Mesodermal cell (in vitro differentiated cells): Measurements from ENCODE around the gene TIMM22.
"Not testable (repeated sequence)": the region's sequence is repeated elsewhere in the genome, so short reads cannot be mapped to it uniquely, and the experiment has no call there.

Source experiments
- H3K27ac ChIP-seq: 2 replicates; pipeline ENCODE4 v1.7.0; 2013; ENCODE audit warnings: mild to moderate bottlenecking, low read depth, low read length, moderate library complexity; ENCODE audit not compliant: severe bottlenecking
- H3K36me3 ChIP-seq: 2 replicates; pipeline ENCODE4 v1.7.1; 2013; ENCODE audit warnings: mild to moderate bottlenecking, low read length, moderate library complexity; ENCODE audit not compliant: control insufficient read depth, insufficient read depth
- H3K4me1 ChIP-seq: one replicate; pipeline ENCODE4 v1.7.1; 2013; ENCODE audit warnings: mild to moderate bottlenecking, low read length; ENCODE audit not compliant: insufficient read depth, control insufficient read depth, poor library complexity, severe bottlenecking
- H3K4me3 ChIP-seq: 2 replicates; pipeline ENCODE4 v1.7.0; 2013; ENCODE audit warnings: low read length, control low read depth, mild to moderate bottlenecking; ENCODE audit not compliant: insufficient read depth, poor library complexity, severe bottlenecking; ENCODE audit errors: extremely low read depth
- H3K9me3 ChIP-seq: 2 replicates; pipeline ENCODE4 v1.7.1; 2013; ENCODE audit warnings: mild to moderate bottlenecking, low read length, moderate library complexity; ENCODE audit not compliant: control insufficient read depth
- WGBS, 2 experiments: methylation state at CpG; one replicate each; pipeline ENCODE4 v1.1.5; 2013; ENCODE audit warnings: missing lambda C conversion rate in 2 of 2; ENCODE audit not compliant: insufficient coverage in 2 of 2; 5-methylcytosine and 5-hydroxymethylcytosine counted together

The TIMM22 gene

DNA sequence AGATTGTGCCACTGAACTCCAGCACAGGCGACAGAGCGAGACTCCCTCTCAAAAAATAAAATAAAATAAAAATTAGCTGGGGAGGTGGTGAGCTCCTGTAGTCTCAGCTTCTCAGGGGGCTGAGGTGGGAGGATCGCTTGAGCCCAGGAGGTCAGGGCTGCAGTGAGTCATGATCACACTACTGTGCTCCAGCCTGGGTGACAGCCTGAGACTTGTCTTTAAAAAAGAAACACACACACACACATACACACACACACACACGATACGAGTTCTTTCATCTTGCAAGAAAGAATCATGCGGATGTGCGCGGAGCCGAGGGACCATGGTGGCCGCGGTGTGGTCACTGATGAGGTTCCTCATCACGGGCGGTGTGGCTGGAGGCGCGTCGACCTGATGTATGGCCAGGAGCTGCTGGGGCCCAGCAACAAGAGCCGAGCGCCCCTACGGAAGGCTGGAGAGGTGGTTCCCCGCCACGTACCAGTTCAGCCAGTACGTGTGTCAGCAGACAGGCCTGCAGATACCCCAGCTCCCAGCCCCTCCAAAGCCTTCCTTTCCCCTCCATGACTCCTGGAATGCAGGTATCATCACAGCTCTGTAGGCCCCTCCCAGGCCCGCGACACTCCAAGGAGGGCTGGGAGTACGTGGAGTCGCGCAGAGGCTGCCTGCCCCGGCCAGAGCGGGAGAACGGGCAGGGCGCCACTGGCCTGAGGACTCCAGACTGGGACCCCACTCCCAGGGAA lies 38.0 kb upstream of the TIMM22 start:
- WGBS, 2 experiments: 93 to 94% methylated on average over 25 to 28 of the region's 31 CpGs
- no peaks in the 10 kb centered on the region for H3K9me3 ChIP-seq
- no peak overlapping the region for H3K4me3 ChIP-seq
- peaks cover 29% of the 10 kb centered on the region for H3K36me3 ChIP-seq
- peaks cover 32% of the 10 kb centered on the region for H3K4me1 ChIP-seq
- H3K27ac ChIP-seq: no peak overlapping the region

DNA sequence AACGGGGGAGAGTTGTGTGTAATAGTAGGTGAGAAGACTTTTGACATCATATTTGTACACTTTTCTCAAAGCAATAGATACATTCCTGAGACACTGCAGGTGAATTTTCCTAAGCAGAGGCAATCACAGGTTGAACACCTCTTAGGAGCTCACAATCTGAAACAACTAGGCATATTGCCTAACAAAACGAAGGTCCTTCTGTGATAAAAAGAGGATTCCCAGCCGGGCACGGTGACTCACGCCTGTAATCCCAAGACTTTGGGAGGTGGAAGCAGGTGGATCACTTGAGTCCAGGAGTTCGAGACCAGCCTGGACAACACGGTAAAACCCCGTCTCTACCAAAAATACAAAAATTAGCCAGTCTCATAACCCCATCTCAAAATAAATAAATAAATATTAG lies 34.8 kb upstream of the TIMM22 start:
- H3K27ac ChIP-seq: no peak overlapping the region
- WGBS, 2 experiments: 76 to 97% methylated on average over 4 of the region's 8 CpGs
- no peak overlapping the region for H3K4me3 ChIP-seq

DNA sequence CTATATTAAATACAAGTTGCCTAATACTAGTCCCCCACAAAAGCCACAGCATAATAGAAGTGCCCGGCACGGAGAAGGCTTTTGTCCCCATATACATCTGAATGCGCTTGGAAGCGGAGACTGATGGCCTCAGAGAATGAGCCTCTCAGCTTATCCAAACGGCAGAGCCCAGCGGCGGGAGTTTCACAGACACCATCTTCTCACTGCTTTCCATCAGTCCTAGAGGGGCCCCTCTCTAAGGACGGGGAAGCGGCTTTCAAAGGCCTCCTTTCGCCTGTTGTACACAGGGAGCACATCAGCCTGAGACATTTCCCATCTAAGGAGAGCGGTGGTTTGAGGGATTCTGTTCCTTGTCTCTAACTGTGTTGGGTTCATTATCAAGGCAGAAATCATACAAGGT lies 34.3 kb upstream of the TIMM22 start:
- Histone ChIP-seq H3K4me1 (peaks cover 49% of the 10 kb centered on the region), H3K9me3 (no peaks in the 10 kb centered on the region), H3K27ac (peak overlapping the region; percentile 23), H3K4me3 (no peak overlapping the region), H3K36me3 (peaks cover 20% of the 10 kb centered on the region)
- 39 to 61% methylated on average over 5 to 6 of the region's 11 CpGs for WGBS, 2 experiments

More for the DNA sequence above, 34.8 kb upstream of the TIMM22 start:
- Histone ChIP-seq H3K4me1 (peaks cover 48% of the 10 kb centered on the region), H3K9me3 (no peaks in the 10 kb centered on the region), H3K36me3 (peaks cover 21% of the 10 kb centered on the region)

DNA sequence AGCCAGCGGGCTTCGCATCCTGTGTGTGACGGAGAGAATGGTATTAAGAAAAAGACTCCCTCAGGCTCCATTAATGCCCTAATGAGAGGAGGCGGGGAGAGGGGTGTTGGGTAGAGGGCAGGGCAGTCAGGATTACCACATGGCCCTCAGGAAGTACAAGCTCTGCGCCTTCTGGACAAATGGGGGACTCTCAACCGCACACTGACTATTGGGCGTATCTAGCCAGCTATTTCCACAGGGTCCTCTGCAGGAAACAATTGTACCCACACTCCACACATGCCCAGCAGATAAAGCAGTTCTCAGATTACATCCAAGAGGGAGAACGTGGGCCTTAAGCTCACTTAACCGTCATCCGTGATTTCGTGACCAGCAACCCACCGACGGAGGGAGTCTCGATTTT lies 32.1 kb upstream of the TIMM22 start:
- Histone ChIP-seq H3K4me3 (no peak overlapping the region), H3K36me3 (peaks cover 25% of the 10 kb centered on the region), H3K27ac (peak overlapping the region; percentile 90), H3K9me3 (no peaks in the 10 kb centered on the region), H3K4me1 (peaks cover 42% of the 10 kb centered on the region)
- 64 to 83% methylated on average over 7 to 10 of the region's 14 CpGs for WGBS, 2 experiments

DNA sequence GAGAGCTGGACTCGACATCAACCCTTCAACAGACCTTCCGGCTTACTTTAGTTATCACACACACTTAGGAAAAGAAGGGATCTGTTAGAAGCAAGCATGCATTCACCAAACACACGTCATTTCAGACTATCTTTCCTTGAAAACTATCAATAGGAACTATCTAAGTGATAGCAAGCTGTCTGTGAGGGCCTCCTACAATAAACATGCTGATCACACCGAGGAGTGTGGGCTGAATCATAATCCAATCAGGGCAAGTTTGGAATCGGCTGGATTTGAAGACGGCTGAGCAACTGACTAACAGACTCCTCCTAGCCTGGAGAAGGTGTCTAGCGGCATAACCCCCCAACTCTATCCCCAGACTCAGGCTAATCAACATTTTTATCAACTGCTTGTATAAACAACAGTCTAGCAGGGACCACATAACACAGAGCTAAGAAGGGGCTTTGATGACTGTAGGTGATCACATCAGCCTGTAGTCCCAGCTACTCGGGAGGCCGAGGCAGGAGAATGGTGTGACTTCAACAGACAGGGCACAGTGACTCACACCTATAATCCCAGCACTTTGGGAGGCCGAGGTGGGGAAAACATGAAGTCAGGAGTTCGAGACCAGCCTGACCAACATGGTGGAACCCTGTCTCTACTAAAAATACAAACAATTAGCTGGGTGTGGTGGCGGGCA lies 31.5 kb upstream of the TIMM22 start:
- WGBS, 2 experiments: 53 to 63% methylated on average over 7 to 8 of the region's 12 CpGs
- peak overlapping the region; percentile 90 for H3K27ac ChIP-seq
- no peak overlapping the region for H3K4me3 ChIP-seq
- peaks cover 24% of the 10 kb centered on the region for H3K36me3 ChIP-seq
- peaks cover 47% of the 10 kb centered on the region for H3K4me1 ChIP-seq
- H3K9me3 ChIP-seq: no peaks in the 10 kb centered on the region

DNA sequence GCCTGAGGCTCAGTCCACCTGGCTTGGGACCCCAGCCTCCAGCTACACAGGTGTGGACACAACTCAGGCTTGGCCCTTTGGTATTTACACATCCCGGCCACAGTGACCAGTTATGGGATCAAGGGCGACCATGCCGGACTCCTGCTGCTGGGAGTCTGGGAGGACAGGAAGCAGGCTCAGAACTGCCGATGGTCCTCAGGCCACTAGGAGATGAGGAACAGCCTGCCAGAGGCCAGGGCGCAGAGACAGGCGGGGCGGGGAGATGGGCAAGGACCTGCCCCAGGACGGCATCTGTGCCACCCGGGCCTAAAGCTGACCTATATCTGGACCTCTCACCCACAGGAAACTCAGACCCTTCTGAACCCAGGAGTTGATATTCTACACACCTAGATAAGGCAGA lies 29.8 kb upstream of the TIMM22 start:
- peaks cover 27% of the 10 kb centered on the region for H3K36me3 ChIP-seq
- peaks cover 50% of the 10 kb centered on the region for H3K4me1 ChIP-seq
- WGBS, 2 experiments: 100% methylated on average over 5 to 9 of the region's 9 CpGs

DNA sequence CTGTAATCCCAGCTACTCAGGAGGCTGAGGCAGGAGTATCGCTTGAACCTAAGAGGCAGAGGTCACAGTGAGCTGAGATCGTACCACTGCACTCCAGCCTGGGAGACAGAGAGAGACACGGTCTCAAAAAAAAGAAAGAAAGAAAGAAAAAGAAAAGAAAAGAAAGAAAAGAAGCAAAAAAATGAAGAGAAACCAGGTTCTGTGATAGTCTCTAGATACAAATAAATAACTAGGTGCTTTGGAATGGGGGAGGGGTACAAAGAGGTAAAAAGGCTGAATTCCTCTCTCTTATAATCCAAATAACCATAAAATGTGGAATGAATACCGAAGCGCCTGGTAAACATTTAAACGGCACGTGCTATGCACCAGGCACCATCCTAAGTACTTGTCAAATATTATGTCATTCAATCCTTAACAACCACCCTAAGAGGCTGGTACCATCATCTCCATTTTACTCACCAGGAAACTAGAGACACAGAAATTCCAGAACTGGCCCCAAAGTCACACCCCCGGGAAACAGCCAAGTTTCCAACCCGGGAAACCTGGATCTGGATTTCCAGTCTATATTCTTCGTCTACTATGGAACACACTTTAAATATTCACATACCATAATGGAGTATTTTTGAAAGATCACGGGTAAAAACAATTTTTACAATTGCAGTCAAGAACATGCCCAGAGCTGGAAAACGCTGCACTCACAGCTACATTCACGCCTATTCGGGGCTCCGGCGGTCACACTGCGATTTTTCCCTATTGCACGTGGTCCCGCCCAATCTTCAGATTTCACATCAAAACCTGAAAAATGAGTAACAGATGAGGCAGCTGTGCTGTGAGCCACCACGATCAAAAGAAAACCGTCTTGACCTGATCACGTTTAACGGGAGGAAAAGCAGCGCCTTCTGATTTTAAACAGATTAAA lies 27.9 kb upstream of the TIMM22 start:
- no peaks in the 10 kb centered on the region for H3K9me3 ChIP-seq
- H3K36me3 ChIP-seq: peaks cover 34% of the 10 kb centered on the region
- no peak overlapping the region for H3K27ac ChIP-seq
- 93 to 94% methylated on average over 23 of the region's 24 CpGs for WGBS, 2 experiments
- H3K4me1 ChIP-seq: peaks cover 38% of the 10 kb centered on the region
- H3K4me3 ChIP-seq: no peak overlapping the region

More for the DNA sequence above, 29.8 kb upstream of the TIMM22 start:
- Histone ChIP-seq H3K27ac (no peak overlapping the region), H3K9me3 (no peaks in the 10 kb centered on the region), H3K4me3 (no peak overlapping the region)

DNA sequence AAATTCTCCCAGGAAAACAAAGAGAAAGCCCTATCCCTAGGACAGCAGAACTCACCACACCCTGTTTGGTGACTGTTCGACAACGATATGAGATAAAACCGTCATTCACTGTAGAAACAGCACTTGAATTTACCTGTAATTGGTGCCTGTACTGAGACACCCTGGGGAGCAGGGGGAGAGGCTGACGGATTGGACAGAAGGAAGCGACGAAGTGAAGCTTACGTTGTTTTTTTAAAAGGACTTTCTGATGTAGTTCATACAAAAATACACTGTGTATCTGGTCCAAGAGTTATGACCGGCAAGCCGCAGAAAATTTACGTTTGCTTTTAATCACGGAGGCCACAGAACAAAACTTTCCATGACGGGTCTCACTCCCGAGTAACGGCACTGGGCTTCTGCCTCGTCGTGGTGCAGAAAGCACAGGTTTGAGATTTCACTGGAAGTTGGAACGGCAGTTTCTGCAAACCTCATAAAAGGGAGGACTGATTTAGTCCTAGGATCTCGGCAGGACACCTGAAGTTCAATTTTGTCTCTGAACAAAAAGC lies 27.0 kb upstream of the TIMM22 start:
- Histone ChIP-seq H3K4me3 (no peak overlapping the region), H3K9me3 (no peaks in the 10 kb centered on the region), H3K27ac (peak overlapping the region; percentile 47), H3K36me3 (peaks cover 35% of the 10 kb centered on the region), H3K4me1 (peaks cover 31% of the 10 kb centered on the region)
- WGBS, 2 experiments: 87% methylated on average over 16 to 18 of the region's 18 CpGs

DNA sequence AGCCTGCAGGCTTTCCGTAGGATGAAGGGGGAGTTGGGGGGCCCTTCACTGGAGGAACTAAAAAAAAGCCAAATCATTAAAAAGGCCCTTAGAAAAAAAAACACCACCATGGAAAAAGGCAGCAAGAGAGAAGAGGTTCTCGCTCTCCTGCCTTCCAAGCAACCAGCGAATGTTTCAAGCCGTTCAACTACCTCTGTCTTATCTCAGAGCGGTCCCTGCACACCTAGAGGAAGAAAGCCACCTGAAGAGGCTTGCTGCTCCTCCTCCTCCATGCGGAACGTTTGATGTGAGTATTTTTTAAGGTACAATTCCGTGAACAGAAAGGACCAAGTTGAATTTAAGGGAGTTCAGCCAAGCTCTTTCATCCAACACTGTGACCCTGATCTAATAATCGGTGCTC lies 26.6 kb upstream of the TIMM22 start:
- 79 to 84% methylated on average over 3 to 8 of the region's 9 CpGs for WGBS, 2 experiments
- Histone ChIP-seq H3K4me3 (no peak overlapping the region), H3K9me3 (no peaks in the 10 kb centered on the region), H3K27ac (peak overlapping the region; percentile 47), H3K36me3 (peaks cover 39% of the 10 kb centered on the region), H3K4me1 (peaks cover 31% of the 10 kb centered on the region)

DNA sequence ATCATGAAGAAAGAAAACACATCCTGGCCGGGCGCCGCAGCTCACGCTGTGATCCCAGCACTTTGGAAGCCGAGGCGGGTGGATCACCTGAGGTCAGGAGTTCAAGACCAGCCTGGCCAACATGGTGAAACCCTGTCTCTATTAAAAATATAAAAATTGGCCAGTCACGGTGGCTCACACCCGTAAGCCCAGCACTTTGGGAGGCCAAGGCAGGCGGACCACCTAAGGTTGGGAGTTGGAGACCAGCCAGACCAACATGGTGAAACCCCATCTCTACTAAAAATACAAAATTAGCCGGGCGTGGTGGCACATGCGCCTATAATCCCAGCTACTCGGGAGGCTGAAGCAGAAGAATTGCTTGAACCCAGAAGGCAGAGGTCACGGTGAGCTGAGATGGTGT lies 25.1 kb upstream of the TIMM22 start:
- Histone ChIP-seq H3K36me3 (peaks cover 39% of the 10 kb centered on the region), H3K4me1 (peaks cover 34% of the 10 kb centered on the region)
- not testable (repeated sequence) for H3K4me3 ChIP-seq, H3K9me3 ChIP-seq, H3K27ac ChIP-seq
- WGBS, 2 experiments: 93 to 95% methylated on average over 12 to 14 of the region's 14 CpGs
